ENCODE data around the gene PCDHGB7. TPM values are rescaled to one million over a fixed set of nuclear protein-coding genes. Genes with fewer than 3 reads are reported as not detected.

The PCDHGB7 gene
- total RNA-seq, 1 donor = 26.2 TPM

Other genes with a start within 250 kb of the PCDHGB7 start
- gene PCDHB7, start 245.0 kb upstream of the PCDHGB7 start, total RNA-seq = 2.0 and 2.5 TPM in 2 replicates
- 0.52 and 1.1 TPM in 2 replicates for gene PCDHB8, start 239.9 kb upstream of the PCDHGB7 start, total RNA-seq
- 3.1 and 4.4 TPM in 2 replicates for gene PCDHB16, start 235.3 kb upstream of the PCDHGB7 start, total RNA-seq
- gene PCDHB9, start 230.5 kb upstream of the PCDHGB7 start, total RNA-seq = 0.91 and 2.3 TPM in 2 replicates
- gene PCDHB10, start 225.3 kb upstream of the PCDHGB7 start, total RNA-seq = 2.2 and 2.5 TPM in 2 replicates
- 1.4 and 1.7 TPM in 2 replicates for gene PCDHB11, start 218.1 kb upstream of the PCDHGB7 start, total RNA-seq
- 1.0 and 1.3 TPM in 2 replicates for gene PCDHB12, start 209.0 kb upstream of the PCDHGB7 start, total RNA-seq
- gene PCDHB13, start 203.8 kb upstream of the PCDHGB7 start, total RNA-seq = 2.7 and 4.0 TPM in 2 replicates
- 3.8 and 4.4 TPM in 2 replicates for gene PCDHB14, start 194.3 kb upstream of the PCDHGB7 start, total RNA-seq
- 1.7 and 1.9 TPM in 2 replicates for gene PCDHB15, start 172.3 kb upstream of the PCDHGB7 start, total RNA-seq
- 0.32 and 0.39 TPM in 2 replicates for gene SLC25A2, start 113.6 kb upstream of the PCDHGB7 start, total RNA-seq
- 61.7 and 84.2 TPM in 2 replicates for gene TAF7, start 96.9 kb upstream of the PCDHGB7 start, total RNA-seq
- 1.4 and 1.9 TPM in 2 replicates for gene PCDHGA1, start 87.2 kb upstream of the PCDHGB7 start, total RNA-seq
- 4.7 and 4.9 TPM in 2 replicates for gene PCDHGA2, start 78.9 kb upstream of the PCDHGB7 start, total RNA-seq
- gene PCDHGA3, start 73.8 kb upstream of the PCDHGB7 start, total RNA-seq = 3.7 and 6.2 TPM in 2 replicates
- gene PCDHGB1, start 67.6 kb upstream of the PCDHGB7 start, total RNA-seq = 4.1 and 6.1 TPM in 2 replicates
- 6.7 and 8.9 TPM in 2 replicates for gene PCDHGA4, start 62.7 kb upstream of the PCDHGB7 start, total RNA-seq
- gene PCDHGB2, start 57.7 kb upstream of the PCDHGB7 start, total RNA-seq = 6.5 and 6.8 TPM in 2 replicates
- gene PCDHGA5, start 53.5 kb upstream of the PCDHGB7 start, total RNA-seq = 5.6 and 6.5 TPM in 2 replicates
- 8.4 and 8.6 TPM in 2 replicates for gene PCDHGB3, start 47.4 kb upstream of the PCDHGB7 start, total RNA-seq
- 7.8 and 10.4 TPM in 2 replicates for gene PCDHGA6, start 43.8 kb upstream of the PCDHGB7 start, total RNA-seq
- gene PCDHGA7, start 34.9 kb upstream of the PCDHGB7 start, total RNA-seq = 9.0 and 10.6 TPM in 2 replicates
- 24.4 and 26.2 TPM in 2 replicates for gene PCDHGB4, start 30.0 kb upstream of the PCDHGB7 start, total RNA-seq
- gene PCDHGA8, start 25.0 kb upstream of the PCDHGB7 start, total RNA-seq = 5.6 and 5.7 TPM in 2 replicates
- gene PCDHGB5, start 19.7 kb upstream of the PCDHGB7 start, total RNA-seq = 27.7 and 35.0 TPM in 2 replicates
- gene PCDHGA9, start 14.9 kb upstream of the PCDHGB7 start, total RNA-seq = 10.1 and 11.1 TPM in 2 replicates
- gene PCDHGB6, start 9.7 kb upstream of the PCDHGB7 start, total RNA-seq = 7.9 and 9.5 TPM in 2 replicates
- gene PCDHGA10, start 4.7 kb upstream of the PCDHGB7 start, total RNA-seq = 15.3 and 17.9 TPM in 2 replicates
- 20.1 and 24.1 TPM in 2 replicates for gene PCDHGA11, start 3.4 kb downstream of the PCDHGB7 start, total RNA-seq
- gene PCDHGA12, start 12.8 kb downstream of the PCDHGB7 start, total RNA-seq = 25.1 and 30.2 TPM in 2 replicates
- 122 and 161 TPM in 2 replicates for gene PCDHGC3, start 58.3 kb downstream of the PCDHGB7 start, total RNA-seq
- 5.6 and 6.4 TPM in 2 replicates for gene PCDHGC4, start 67.4 kb downstream of the PCDHGB7 start, total RNA-seq
- 4.7 and 8.1 TPM in 2 replicates for gene PCDHGC5, start 71.4 kb downstream of the PCDHGB7 start, total RNA-seq
- gene DIAPH1, start 201.3 kb downstream of the PCDHGB7 start, total RNA-seq = 17.8 and 25.5 TPM in 2 replicates
- gene HDAC3, start 219.2 kb downstream of the PCDHGB7 start, total RNA-seq = 48.6 and 49.3 TPM in 2 replicates
- gene RELL2, start 219.3 kb downstream of the PCDHGB7 start, total RNA-seq = 1.8 and 2.0 TPM in 2 replicates
- gene FCHSD1, start 233.7 kb downstream of the PCDHGB7 start, total RNA-seq = 20.2 and 29.4 TPM in 2 replicates

All from articular chondrocyte of knee joint (primary cell).